Measurements from ENCODE around the gene SLC36A1. TPM values are rescaled to one million over a fixed set of nuclear protein-coding genes. Genes with fewer than 3 reads are reported as not detected.

SLC36A1 gene
- total RNA-seq, 4 donors from 2014 or later = 35.2 to 91.3 (median 69.8) TPM

DNA sequence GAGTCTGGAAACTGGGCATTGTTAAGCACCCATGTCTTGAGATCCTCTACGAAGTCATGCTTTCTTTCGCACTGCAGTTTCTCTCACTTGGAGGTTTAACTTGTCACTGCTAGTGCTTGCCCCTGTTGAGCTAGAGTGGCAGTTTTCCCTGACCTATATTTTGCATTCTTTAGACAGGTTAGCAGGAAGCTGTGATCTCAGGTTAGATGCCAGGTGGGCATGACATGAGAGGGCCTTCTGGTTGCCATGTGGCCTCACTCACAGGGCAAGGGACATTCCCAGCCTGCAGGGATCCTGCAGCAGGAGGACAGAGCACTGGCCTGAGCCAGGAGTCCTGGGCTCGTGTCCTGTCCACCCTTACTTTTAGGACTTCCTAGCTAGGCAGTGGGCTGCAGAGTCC, 28.6 kb downstream of the SLC36A1 start:
- no peaks in the 10 kb centered on the region for H3K27me3 ChIP-seq
- no peaks in the 10 kb centered on the region for H3K9me3 ChIP-seq
- WGBS, 2 donors (ENCODE audit: low coverage in 1 of 2) = 96 to 100% methylated on average over 2 to 3 of the region's 3 CpGs
- DNase-seq = no peak
- in situ Hi-C loops (cut with MboI; ENCODE audit: low pct_ligation_motif_present in 1 of 4, low pct_unique_long_range_greater_than_20kb in 1 of 4, low sequenced_read_pairs in 3 of 4) (no loop called here), intact Hi-C loops (cut with DNase I; ENCODE audit: low total_unique reads) (no loop called here)
- H3K36me3 ChIP-seq = peaks cover 0 to 22% (median 5%) of the 10 kb centered on the region in 4 donors
- H3K4me3 ChIP-seq = no peak overlapping the region
- TF ChIP-seq, protein P1, sequence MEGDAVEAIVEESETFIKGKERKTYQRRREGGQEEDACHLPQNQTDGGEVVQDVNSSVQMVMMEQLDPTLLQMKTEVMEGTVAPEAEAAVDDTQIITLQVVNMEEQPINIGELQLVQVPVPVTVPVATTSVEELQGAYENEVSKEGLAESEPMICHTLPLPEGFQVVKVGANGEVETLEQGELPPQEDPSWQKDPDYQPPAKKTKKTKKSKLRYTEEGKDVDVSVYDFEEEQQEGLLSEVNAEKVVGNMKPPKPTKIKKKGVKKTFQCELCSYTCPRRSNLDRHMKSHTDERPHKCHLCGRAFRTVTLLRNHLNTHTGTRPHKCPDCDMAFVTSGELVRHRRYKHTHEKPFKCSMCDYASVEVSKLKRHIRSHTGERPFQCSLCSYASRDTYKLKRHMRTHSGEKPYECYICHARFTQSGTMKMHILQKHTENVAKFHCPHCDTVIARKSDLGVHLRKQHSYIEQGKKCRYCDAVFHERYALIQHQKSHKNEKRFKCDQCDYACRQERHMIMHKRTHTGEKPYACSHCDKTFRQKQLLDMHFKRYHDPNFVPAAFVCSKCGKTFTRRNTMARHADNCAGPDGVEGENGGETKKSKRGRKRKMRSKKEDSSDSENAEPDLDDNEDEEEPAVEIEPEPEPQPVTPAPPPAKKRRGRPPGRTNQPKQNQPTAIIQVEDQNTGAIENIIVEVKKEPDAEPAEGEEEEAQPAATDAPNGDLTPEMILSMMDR (IDR thresholded peaks at IDR 0.05) = no peak
- no peak for TF ChIP-seq POLR2A (IDR thresholded peaks at IDR 0.05)
- no peak for TF ChIP-seq POLR2AphosphoS5 (IDR thresholded peaks at IDR 0.05)
- no peak for TF ChIP-seq EP300 (IDR thresholded peaks at IDR 0.05; ENCODE audit: low read depth)
- H3K27ac ChIP-seq = no peak overlapping the region
- peaks cover 0 to 10% (median 0%) of the 10 kb centered on the region in 4 donors for H3K4me1 ChIP-seq

DNA sequence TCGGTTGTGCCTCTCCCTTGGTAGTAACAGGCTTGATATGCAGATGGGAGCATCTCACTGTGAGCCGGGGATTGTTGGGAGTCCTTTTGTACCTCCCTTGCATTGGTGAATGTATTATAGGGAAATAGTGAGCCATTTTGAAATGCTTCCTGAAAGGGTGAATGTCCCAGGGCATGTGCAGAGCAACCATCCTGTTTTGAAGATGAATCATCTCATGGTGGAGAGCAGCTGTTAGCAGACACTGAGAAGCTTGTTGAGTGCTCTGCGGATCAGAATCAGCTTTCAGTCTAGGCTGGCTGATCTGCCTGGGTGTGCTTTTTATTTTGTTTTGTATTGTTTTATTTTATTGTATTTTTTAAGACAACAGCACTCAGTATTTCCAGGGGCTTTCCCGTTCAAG, 29.7 kb downstream of the SLC36A1 start:
- in situ Hi-C loops (cut with MboI; ENCODE audit: low pct_ligation_motif_present in 1 of 4, low pct_unique_long_range_greater_than_20kb in 1 of 4, low sequenced_read_pairs in 3 of 4) = no loop called here
- Histone ChIP-seq H3K4me1 (peaks cover 0 to 12% (median 0%) of the 10 kb centered on the region in 4 donors), H3K27ac (no peak overlapping the region), H3K36me3 (peaks cover 0 to 22% (median 8%) of the 10 kb centered on the region in 4 donors), H3K9me3 (no peaks in the 10 kb centered on the region), H3K27me3 (no peaks in the 10 kb centered on the region), H3K4me3 (no peak overlapping the region)
- WGBS, 2 donors (ENCODE audit: low coverage in 1 of 2) = 90 to 91% methylated on average over 2 to 4 of the region's 4 CpGs
- TF ChIP-seq POLR2A (IDR thresholded peaks at IDR 0.05) (no peak), POLR2AphosphoS5 (IDR thresholded peaks at IDR 0.05) (no peak), EP300 (IDR thresholded peaks at IDR 0.05; ENCODE audit: low read depth) (no peak)
- TF ChIP-seq, protein P1 (IDR thresholded peaks at IDR 0.05) = no peak
- intact Hi-C loops (cut with DNase I; ENCODE audit: low total_unique reads) = no loop called here
- DNase-seq = no peak

DNA sequence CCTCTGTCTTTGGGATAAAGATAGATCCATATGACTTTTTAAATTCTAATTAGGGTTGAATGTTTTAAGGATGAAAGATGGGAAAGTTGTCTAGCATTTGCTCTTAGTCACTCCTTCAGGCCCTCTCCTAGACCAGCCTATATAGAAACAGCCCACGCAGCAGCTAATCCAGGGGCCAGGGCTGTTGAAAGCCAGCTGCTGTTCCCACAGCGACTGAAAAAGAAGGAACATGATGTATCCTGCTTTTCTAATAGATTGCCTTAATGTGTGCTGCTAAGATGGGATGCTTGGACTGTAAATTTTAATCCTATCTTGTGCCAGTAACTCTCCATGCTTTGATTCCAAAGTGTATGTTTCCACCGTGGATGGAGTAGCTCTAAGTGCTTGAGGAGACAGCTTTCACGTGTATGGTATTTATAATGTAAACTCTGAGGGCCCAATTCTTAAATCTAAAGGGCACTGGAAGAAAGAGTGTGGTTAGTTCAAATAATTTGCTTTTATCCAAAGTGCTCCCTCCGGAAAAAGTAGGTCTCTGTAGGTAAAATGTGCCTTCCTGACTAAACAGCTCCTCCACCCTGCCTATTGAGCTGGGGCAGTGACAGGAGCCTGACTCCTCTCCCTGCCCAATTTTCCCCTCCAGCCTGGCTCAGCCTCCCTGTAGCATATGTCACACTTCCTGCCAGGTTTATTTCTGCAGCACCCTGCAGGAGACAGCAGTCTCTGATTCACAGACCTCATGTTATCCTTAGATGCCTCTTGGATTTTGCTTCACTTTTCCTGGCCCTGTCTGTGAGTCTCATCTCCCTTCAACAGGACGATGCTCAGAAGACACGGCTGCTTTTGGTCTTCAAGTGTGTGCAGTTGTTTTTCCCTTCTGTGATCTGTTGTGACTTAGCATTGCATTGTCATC, 33.2 kb downstream of the SLC36A1 start:
- peak; percentile 17 for DNase-seq
- intact Hi-C loops (cut with DNase I; ENCODE audit: low total_unique reads) = no loop called here
- peak overlapping the region; percentile 27 to 39 (median 32) for H3K27ac ChIP-seq
- 61 to 68% methylated on average over 7 of the region's 7 CpGs for WGBS, 2 donors (ENCODE audit: low coverage in 1 of 2)
- H3K4me3 ChIP-seq = no peak overlapping the region
- peaks cover 0 to 16% (median 0%) of the 10 kb centered on the region in 4 donors for H3K36me3 ChIP-seq
- H3K27me3 ChIP-seq = no peaks in the 10 kb centered on the region
- H3K4me1 ChIP-seq = peaks cover 0 to 12% (median 0%) of the 10 kb centered on the region in 4 donors
- TF ChIP-seq, protein P1 (IDR thresholded peaks at IDR 0.05) = no peak
- TF ChIP-seq EP300 (IDR thresholded peaks at IDR 0.05; ENCODE audit: low read depth) (no peak), POLR2AphosphoS5 (IDR thresholded peaks at IDR 0.05) (no peak), POLR2A (IDR thresholded peaks at IDR 0.05) (no peak)
- in situ Hi-C loops (cut with MboI; ENCODE audit: low pct_ligation_motif_present in 1 of 4, low pct_unique_long_range_greater_than_20kb in 1 of 4, low sequenced_read_pairs in 3 of 4) = no loop called here
- no peaks in the 10 kb centered on the region for H3K9me3 ChIP-seq

DNA sequence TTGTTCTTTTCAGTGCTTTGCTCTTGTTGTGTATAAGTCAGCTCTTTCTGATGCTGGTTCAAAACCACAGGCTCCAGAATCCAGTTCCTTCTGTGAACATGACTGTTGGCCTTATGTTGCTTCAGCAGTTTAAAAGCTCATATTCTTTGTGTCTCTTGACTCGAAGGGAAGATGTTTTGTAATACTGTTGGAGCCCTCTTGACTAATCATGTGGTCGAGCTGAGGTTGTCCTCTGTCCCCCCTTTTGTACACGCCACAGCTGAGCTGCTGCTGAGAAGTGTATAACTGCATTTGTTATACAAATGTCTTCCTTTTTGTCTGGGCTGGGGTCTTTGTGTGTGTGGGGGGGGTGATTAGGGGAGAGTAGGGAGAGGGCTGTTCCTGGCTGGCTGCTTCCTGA, 35.8 kb downstream of the SLC36A1 start:
- Histone ChIP-seq H3K27ac (peak overlapping the region in 1 of 4 donors; percentile 16), H3K36me3 (peaks cover 0 to 15% (median 3%) of the 10 kb centered on the region in 4 donors), H3K9me3 (no peaks in the 10 kb centered on the region), H3K27me3 (no peaks in the 10 kb centered on the region), H3K4me3 (no peak overlapping the region), H3K4me1 (peaks cover 0 to 12% (median 0%) of the 10 kb centered on the region in 4 donors)
- in situ Hi-C loops (cut with MboI; ENCODE audit: low pct_ligation_motif_present in 1 of 4, low pct_unique_long_range_greater_than_20kb in 1 of 4, low sequenced_read_pairs in 3 of 4) (no loop called here), intact Hi-C loops (cut with DNase I; ENCODE audit: low total_unique reads) (no loop called here)
- DNase-seq = no peak
- WGBS, 2 donors (ENCODE audit: low coverage in 1 of 2) = 71 to 78% methylated on average over 1 to 3 of the region's 3 CpGs
- TF ChIP-seq, protein P1 (IDR thresholded peaks at IDR 0.05) = no peak
- TF ChIP-seq POLR2AphosphoS5 (IDR thresholded peaks at IDR 0.05) (no peak), EP300 (IDR thresholded peaks at IDR 0.05; ENCODE audit: low read depth) (no peak)
